HG02759 (cell line): ENCODE measurements around the gene SYNGR3.

Experiments
- ATAC-seq: cut with Tn5 transposase; IDR thresholded peaks from one replicate; pipeline ENCODE4 v1.9.1; 2021; ENCODE audit warnings: mild to moderate bottlenecking, moderate library complexity; ENCODE audit not compliant: unreplicated experiment

Gene SYNGR3

GRCh38 chr16:2039274-2040031 lies 49.7 kb downstream of the SYNGR3 start:
- ATAC-seq = no peak

- ATAC-seq = no peak
Observed at GRCh38 chr16:2040041-2040786, 50.4 kb downstream of the SYNGR3 start.

GRCh38 chr16:2040787-2041522 lies 51.2 kb downstream of the SYNGR3 start:
- ATAC-seq = no peak

DNA sequence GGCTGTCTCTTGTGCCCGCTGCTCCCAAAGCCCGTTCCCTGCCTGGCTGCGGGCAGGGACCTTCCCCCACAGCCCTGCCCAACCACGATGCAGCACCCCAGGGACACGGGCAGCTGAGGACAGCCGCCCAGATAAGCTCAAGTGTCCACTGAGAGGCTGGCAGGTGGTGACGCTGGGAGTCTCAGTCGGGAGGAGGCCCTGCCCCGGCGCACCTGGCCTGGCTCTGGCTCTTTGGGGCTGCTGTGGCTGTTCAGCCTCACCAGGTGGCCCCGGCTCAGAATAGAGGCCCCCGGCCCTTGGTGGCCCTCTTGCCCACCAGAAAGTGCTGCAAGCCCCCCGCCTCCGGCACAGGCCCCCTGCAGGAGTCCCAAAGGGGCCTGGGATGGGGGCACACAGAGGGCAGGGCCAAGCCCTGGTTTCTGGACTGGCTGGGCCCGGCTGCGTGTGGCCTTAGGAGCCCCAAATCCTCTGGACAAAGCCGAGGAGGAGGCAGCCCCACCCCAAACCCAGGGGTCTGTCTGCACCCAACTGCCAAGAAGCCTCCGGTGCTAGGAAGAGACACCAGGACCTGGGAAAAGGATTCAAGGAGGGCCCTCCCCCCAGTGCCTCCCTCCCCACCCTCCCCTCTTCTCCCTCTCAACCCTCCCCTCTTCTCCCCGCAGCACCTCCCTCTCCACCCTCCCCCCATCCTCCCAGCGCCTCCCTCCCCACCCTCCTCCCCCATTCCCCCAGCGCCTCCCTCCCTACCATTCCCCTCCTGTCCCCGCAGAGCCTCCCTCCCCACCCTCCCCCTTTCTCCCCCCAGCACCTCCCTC lies 52.6 kb downstream of the SYNGR3 start:
- no peak for ATAC-seq

DNA sequence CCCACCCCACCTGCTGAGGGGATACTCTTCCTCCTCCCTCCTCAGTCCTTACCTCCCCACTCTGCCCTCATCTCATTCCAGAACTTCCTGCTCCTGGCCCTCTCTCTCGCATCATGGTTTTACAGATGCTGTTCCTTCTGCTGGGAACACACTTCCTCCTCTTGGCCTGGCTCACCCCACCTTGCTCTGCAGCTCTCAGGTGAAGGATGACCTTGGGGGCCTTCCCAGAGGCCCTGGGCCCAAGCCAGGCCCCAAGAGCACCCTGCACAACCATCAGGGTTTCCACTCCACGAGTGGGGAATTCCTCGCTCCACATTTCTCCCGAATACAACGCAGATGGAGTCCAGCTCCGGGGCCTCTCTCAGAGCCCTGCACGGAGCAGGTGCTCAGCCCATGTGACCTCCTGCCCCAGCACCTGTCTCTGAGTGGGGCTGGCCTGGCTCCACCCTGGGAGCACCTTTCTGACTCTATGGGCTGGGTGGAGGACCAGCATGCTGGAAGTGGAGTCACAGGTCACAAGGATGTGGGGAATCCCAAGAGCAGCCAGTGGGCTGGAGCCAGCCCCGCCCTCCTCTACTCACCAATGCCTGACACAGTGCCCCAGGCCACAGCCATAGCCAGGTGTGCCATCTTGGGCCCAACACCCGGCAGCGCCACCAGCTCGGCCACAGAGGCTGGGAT lies 53.4 kb downstream of the SYNGR3 start:
- no peak for ATAC-seq
